Head of caudate nucleus (tissue), 42 donors: ENCODE data around the gene IQCE.

ENCODE experiments used
- DNase-seq, 42 donors: peaks; one replicate each; pipeline versions ENCODE4 v3.0.0 to v3.0.0-alpha.2; 2020 to 2021; ENCODE audit warnings: mixed read lengths in 7 of 42
- intact Hi-C: fragments of 100-400 bp; cut with DNase I; formaldehyde crosslinking; loops from one replicate; pipeline ENCODE4 v1.15.0; 2022

Gene IQCE, protein sequence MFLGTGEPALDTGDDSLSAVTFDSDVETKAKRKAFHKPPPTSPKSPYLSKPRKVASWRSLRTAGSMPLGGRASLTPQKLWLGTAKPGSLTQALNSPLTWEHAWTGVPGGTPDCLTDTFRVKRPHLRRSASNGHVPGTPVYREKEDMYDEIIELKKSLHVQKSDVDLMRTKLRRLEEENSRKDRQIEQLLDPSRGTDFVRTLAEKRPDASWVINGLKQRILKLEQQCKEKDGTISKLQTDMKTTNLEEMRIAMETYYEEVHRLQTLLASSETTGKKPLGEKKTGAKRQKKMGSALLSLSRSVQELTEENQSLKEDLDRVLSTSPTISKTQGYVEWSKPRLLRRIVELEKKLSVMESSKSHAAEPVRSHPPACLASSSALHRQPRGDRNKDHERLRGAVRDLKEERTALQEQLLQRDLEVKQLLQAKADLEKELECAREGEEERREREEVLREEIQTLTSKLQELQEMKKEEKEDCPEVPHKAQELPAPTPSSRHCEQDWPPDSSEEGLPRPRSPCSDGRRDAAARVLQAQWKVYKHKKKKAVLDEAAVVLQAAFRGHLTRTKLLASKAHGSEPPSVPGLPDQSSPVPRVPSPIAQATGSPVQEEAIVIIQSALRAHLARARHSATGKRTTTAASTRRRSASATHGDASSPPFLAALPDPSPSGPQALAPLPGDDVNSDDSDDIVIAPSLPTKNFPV

DNA sequence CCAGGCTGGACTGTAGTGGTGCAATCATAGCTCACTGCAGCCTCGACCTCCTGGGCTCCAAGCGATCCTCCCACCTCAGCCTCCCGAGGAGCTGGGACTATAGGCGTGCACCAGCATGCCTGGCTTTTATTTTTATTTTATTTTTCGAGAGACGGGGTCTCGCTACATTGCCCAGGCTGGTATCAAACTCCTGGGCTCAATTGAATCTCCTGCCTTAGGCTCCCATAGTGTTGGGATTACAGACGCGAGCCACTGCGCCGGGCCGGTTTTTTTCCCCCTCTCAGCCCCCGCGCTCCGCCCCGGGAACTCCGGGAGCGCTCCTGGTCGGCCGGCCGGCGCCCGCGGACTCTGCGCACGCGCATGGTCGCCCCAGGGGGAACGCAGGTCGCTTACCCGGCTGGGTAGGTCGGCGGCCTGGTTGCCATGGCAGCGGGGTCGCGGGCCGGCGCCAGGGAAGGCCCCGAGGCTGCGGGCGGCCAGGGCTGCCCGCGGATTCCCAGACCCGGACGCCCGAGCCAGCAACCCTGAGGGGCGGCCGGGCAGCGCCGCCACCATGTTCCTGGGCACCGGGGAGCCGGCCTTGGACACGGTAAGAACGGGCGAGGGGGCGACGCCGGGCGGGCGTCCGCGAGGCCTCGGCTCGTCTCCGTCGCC lies at the start of gene IQCE:
Gene IQCE, plus strand, starts transcription at position 351 of the 654 bp plus-strand sequence. Its CDS starts 203 bp downstream, at position 554.
- intact Hi-C loops = loop anchor here (5.0 to 10.0 kb wide), 2 partner anchors 36 to 76 kb away; partner anchors contain the start of gene TTYH3
- DNase-seq = peak; percentile 78 to 97 (median 94)

DNA sequence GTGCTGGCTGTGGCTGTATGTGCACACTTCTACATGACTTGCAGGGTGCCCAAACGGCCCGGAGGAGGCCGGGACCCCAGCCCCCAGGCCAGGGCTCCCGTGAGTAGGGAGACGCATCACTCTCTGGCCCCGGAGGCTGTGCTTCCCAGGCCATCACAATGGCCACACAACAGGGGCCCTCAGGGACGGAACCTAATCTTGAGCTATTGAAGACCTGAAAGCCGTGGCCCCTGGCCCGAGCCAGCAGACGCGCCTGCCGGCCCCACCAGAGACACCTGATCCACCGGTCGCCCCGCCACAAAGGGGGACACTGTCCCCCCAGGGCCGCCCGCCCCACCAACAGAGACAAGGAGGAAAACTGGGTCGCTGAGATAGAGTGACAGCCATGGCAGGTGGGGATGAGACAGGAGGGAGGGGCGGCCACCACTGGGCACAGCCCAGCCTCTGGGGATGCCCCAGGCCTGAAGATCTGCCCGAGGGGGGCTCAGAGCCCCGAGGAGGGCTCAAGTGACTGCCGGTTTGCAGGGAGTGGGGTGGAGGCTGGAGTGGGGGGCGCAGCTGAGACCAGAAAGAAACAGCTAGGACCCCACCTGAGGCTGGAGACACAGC lies 49.4 kb upstream of the IQCE start:
- DNase-seq = no peak
- intact Hi-C loops = no loop called here

DNA sequence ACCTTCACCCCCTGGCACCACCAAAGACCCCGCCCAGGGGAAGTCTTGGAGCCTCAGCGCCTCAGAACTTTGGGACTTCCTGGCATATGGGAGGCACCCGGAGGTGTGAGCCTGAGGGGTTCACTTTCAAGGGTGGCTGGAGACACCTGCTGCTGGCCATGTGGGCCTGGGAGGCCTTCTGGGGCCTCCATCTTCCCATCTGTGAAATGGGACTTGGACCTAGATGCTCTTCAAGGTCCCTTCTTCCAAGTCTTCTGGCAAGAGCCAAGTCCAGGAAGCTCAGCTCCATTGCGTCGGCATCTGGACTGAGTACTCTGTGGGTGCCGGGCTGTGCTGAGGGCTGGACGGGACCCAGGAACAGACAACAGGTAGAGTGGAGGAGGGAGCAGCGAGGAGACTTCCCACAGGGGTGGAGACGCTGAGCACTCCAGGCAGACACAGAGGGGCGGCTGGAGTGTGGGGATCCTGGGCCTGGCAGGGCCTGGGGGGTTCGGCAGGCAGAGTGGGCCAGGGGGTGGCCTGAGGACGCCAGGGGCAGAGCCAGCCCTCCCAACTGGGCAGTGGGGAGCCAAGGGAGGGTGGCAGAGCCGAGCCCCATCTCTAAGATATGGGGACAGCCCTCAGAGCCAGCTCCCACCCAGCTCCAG lies 48.5 kb upstream of the IQCE start:
- no peak for DNase-seq
- intact Hi-C loops = no loop called here

DNA sequence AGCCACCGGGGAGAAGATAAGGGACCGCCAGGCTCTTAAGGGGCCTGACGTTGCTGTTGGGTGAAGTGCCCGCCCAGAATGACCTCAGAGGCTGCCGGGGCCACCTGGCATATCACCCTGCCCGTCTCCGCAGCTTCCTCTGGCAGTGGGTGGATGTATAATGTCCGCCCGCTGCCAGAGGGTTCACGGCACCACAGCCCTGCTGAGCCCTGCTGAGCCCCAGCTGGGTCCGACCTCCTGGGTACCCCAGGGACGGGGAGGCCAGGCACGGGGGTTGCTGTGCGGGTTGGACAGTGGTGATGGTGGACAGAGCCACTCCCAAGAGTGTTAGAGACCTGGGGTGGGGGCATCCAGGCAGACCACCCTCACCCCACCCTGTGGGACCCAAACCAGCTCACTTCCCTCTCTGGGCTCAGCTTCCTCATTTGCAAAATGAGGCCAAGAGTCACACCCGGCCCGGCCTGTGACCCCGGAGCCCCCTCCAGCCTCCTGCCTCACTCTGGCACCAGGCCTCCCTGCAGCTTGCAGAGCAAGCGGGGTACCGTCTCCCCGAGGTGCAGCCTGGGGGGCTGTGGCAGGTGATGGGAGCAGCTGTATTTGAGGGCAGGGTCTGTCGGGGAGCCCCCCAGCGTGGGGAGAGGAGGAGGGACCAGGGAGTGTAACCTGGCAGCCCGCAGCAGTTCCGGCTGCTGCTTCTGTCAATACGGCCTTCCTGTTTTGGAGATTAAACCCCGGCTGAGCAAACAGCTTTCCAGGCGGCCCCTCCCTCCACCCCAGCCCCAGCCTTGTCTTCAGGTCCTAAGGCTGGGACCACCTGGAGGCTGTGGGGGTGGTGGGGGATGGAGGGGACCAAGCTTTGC lies 47.6 kb upstream of the IQCE start:
- intact Hi-C loops = no loop called here
- no peak for DNase-seq

DNA sequence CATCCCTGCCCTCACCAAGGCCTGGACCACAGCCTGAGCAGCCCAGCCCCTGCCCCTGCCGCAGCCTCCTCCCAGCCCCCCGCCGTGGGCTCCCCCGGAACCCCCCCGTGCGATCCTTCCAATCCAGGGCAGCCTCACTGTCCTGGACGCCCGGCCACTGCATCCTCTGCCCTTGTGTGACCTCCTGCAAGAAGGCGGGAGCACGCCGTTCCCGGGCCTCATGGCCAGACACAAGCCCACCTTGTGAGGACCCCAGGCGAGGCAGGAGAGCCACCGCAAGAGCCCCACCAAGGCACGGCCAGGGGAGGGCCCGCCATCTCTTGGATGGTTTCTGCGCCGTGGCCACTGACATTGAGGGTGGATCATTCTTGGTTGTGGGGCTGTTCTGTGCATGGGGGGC lies 47.0 kb upstream of the IQCE start:
- no peak for DNase-seq
- intact Hi-C loops = no loop called here

DNA sequence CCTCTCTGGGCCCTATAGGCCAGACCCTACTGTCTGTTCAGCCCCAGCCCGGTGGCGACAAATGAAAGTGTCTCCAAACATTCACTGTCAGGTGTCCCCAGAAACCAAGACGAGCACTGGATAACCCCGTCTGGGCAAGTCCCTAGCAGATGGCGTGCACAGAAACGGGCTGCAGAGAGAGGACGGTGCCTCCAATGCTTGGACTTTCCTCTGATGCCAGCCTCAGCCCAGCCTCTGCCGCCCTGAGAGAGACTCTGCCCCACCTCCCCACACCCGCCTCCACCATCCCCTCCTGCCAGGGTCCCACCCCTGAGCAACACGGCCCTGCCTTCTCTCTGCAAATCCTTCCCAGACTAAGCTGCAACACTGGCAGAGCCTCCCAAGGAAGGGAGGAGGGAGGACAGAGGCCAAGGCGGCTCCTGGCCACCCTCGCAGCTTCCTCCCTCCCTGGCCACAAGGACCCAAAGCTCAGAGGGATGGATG lies 46.6 kb upstream of the IQCE start:
- intact Hi-C loops = no loop called here
- DNase-seq = peak in 1 of 42 donors; percentile 47

DNA sequence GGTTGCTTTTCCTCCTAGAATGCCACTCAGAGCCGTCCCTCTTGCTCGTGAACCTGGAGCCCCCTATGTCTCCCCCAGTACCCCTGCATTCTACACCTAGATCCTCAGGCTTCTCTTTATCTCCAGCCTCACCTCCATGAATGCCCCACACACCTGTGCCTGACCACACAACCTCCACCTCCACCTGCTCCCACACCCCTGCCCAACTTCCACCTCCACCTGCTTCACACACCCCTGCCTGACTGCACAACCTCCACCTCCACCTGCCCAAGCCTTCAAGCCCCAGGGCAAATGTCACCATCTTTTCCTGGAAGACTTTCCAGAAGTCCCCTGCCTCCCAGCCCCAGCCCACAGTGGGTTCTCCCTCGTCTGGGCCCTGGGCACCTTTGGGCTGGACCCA lies 46.1 kb upstream of the IQCE start:
- no peak for DNase-seq
- intact Hi-C loops = no loop called here

DNA sequence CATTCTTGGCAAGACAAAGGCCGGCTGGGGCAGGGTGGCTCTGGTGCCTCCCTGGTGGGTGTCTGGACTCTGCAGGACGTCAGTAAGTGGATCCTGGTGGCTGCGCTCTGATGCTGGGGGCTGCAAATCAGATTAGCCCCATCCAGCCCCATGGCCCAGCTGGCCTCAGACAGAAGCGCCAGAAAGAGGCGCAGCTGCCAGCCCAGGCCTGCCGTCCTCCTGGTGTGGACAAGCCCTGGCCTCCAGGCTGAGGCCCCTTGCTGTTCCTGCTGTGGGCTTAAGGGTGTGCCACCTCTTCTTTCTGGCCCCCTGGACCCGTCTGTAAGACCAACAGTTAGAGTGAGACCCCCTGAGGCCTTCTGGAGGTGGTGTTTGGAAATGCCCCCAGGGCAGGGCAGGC lies 45.1 kb upstream of the IQCE start:
- DNase-seq = no peak
- intact Hi-C loops = no loop called here

DNA sequence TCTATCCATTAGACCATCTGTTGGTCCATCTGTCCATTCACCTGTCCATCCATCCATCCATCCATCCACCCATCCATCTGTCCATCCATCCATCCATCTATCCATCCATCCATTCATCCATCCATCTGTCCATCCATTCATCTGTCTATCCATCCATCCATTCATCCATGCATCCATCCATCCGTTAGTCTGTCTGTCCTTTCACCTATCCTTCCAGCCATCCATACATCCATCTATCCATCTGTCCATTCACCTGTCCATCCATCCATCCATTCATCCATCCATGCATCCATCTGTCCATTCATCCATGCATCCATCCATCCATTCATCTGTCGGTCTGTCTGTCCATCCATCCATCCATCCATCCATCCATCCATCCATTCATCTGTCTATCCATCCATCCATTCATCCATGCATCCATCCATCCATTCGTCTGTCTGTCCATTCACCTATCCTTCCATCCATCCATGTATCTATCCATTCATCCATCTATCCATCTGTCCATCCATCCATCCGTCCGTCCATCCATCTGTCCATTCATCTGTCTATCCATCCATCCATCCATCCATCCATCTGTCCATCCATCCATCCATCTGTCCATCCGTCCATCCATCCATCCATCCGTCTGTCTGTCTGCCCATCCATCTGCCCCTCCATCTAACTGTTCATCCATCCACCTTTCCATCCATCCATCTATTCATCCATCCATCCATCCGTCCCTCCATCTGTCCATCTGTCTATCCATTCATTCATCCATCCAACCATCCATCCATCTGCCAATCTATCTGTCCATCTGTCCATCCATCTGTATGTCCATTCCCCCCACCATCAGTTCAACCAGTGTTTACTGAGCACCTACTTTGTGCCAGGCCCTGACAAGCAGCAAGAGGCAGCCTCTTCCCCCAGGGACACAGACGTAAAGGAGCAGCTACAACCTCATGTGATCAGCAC lies 44.0 kb upstream of the IQCE start:
- intact Hi-C loops = no loop called here

DNA sequence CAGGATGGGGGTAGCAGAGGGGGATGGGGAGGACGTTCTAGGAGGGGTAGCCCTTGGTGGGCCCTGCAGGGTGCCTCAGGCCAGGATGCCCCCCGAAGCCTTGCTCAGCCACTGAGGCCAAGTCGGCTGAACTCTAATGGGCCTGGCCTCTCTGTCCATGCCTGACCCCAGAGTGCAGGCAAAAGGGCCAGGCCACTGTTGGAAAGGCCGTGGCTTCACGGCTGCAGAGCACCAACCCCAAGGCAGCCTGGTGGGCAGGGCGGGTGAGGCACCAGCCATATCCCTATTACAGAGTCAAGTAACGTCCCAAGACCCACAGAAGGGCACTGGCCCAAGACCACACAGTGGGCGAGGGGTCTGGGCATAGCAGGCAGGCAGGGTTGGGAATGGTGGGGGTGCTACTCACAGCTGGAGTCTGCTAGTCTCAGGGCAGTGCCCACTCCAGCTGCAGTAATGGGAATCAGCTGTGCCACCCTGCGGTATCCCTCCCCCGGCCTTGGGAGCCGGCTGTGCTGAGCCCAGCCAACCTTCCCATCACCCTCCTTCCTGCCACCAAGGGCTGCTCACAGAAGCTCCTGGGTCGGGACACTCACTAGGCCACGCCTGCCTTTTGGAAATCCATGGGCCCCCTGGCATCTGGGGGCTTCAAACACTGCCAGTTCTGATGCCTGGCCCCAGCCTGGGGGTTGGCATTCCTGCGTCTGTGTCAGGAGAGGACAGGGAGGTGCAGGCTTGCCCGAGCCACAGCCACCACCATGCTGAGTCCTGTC lies 43.2 kb upstream of the IQCE start:
- intact Hi-C loops = no loop called here
- no peak for DNase-seq

More for the DNA sequence above, 44.0 kb upstream of the IQCE start:
- no peak for DNase-seq

DNA sequence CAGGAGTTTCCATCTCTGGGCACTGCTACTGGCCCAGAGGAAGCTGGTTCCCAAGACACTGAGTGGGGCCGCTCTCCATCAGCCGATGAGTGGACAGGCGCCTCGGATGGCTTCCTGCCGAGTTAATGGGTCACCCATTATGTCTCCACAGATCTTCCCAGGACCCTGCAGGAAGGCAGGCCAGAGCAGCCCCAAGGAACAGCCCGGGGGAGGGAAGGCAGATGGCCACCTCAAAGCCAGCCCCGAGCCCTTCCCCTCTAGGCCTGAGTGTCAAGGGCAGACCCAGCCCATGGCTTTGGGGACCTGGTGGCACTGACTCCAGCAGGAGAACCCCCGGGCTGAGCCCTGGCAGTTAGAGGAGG lies 42.6 kb upstream of the IQCE start:
- DNase-seq = no peak
- intact Hi-C loops = no loop called here

DNA sequence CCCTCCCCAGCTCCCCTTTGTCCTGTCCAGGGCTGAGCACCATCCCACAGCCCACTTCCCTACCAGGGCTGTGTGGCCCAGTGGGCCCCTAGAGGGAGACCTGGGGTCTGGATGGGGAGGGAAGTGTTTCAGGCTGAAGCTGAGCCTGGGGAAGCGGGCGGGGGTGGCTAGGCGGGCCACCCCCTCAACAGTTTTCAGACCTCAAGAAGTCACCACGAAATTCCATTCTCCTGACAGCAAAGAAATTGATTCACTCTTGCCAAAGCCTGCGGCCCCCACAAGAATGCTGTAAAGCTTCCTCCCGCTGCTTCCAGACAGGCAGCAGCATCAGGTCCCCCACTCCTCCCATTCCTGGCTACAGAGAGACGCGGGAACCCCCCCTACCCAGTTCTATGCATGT lies 41.8 kb upstream of the IQCE start:
- no peak for DNase-seq
- intact Hi-C loops = no loop called here

DNA sequence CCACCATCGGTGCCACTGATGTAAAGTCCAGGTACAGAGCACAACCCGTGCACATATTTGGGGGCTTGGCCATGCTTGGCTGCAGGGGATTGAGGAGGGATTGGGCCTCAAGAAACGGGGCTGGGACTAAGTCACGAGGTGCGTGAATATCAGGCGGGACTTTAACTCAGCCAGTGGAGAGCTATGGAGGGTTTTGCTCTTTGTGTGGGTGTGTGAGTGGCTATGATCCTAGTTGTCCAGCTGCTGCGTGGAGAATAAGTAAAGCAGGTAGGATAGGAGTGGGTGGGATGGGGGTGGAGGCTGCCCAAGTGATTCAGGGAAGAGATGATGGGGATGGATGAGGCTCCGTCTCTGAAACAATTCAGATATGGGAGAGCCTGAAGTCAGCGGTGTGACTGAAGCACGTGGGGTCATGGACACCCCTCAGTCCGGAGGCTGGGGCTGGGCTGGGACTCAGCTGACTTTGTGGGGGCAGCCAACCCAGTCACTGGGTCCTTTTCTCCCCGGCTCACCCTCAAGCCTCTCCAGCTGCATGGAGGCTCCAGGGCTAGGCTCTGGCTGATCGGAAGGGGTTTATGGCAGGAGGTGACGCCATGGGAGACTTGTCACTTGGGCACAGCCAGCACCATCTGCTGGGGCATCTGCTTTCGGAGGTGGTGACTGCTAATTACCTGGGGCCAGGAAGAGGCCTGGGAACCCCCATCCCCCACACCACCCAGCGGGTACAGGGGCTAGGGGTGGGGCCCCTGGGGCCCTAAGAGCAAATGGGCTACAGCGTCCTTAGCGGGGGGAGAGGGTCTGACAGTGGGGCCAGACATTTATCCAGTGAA lies 40.9 kb upstream of the IQCE start:
- intact Hi-C loops = no loop called here
- DNase-seq = no peak

DNA sequence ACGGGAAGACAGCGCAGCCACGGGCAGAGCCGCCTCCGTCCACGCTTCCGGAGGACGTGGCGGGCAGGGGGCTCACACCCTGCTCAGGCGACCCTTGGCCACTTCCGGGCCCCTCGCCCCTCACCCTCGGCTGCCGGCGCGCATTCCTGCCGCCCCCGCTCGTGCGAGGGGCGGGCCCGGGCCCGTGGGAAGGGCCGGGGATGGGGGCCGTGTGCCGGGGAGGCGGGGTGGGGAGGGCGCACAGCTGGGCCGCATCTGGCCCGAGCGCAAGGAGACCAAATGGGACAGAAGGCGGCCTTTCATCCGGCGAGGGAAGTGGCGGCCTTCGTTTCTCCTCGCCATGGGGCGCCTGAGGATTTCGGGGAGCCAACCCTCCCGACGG lies 40.1 kb upstream of the IQCE start:
- DNase-seq = no peak
- intact Hi-C loops = no loop called here

DNA sequence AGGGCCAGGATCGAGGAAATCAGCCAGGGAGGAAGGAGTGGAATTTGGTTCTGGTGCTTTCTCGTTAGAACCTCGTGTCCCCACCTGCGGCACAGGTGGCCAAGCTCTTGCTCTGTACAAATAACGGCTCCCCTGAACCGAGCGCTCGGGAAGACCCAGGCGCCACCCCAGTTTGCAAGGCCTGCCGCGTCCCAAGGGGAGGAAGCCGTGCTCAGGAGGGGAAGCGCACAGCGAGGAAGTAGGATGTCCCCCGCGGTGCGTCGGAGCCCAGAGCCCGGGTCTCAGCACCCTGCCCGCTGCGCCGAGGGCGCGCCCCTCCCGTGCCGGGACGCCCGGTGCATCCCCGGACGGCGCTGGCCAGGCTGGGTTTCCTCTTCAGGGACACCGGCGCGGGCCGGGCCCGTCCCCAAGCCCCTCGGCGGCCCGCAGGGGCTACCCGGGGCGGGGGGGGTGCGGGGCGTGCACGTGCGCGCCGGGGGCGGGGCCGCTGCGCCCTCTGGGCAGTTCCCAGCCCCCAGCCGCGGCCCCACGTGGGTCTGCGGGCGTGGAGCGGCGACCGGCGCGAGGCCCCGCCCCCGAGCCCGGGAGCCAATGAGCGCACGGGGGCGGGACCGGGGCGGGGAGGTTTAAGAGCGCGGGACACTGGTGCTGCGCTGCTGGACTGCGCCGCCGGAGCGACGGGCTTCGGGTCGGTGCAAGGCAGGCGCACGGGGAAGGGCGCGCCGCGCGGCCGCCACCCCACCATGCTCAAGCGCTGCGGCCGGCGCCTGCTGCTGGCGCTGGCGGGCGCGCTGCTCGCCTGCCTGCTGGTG lies 39.5 kb upstream of the IQCE start, which contains the start of gene LFNG:
Gene LFNG, plus strand, starts transcription at position 656 of the 812 bp plus-strand sequence. Its CDS starts 88 bp downstream, at position 744.
- intact Hi-C loops = no loop called here
- peak; percentile 62 to 95 (median 89) for DNase-seq
